Keratinocyte (primary cell): ENCODE data around the gene ANKRD36. TPM values are rescaled to one million over a fixed set of nuclear protein-coding genes. Genes with fewer than 3 reads are reported as not detected.
"Not testable (repeated sequence)": the region's sequence is repeated elsewhere in the genome, so short reads cannot be mapped to it uniquely, and the experiment has no call there.

Experiments used
- DNase-seq: peaks from one replicate; pipeline ENCODE4 v3.0.0-alpha.2; 2011; ENCODE audit warnings: low read depth, missing footprints, low spot score
- FAIRE-seq: peaks from 2 replicates; lab custom pipeline; 2011; peaks lifted over from hg19 to GRCh38; lab: Jason Lieb, UNC
- H2AFZ ChIP-seq: 2 replicates; pipeline ENCODE4 v1.6.0; 2012; ENCODE audit warnings: low read length, control low read depth, inconsistent platforms; ENCODE audit not compliant: control insufficient read depth
- H3K27ac ChIP-seq: 2 replicates; pipeline ENCODE4 v1.5.1; 2011; ENCODE audit warnings: low read length; ENCODE audit not compliant: control insufficient read depth, insufficient read depth
- H3K27me3 ChIP-seq: 3 replicates; pipeline ENCODE4 v1.6.0; 2011; ENCODE audit warnings: low read length; ENCODE audit not compliant: control insufficient read depth, insufficient read depth; ENCODE audit errors: extremely low read depth
- H3K36me3 ChIP-seq, 2 experiments: 2 replicates in 1 of 2; 3 replicates in 1 of 2; pipeline ENCODE4 v1.5.1; 2011; ENCODE audit warnings: low read length in 2 of 2, mild to moderate bottlenecking in 1 of 2; ENCODE audit not compliant: control insufficient read depth in 2 of 2, insufficient read depth in 2 of 2; ENCODE audit errors: extremely low read depth in 1 of 2
- H3K4me1 ChIP-seq: 3 replicates; pipeline ENCODE4 v1.5.1; 2011; ENCODE audit warnings: low read length; ENCODE audit not compliant: control insufficient read depth, insufficient read depth; ENCODE audit errors: extremely low read depth
- H3K4me2 ChIP-seq: 3 replicates; pipeline ENCODE4 v1.6.0; 2011; ENCODE audit warnings: low read depth, low read length; ENCODE audit not compliant: control insufficient read depth, insufficient read depth; ENCODE audit errors: extremely low read depth
- H3K4me3 ChIP-seq, 3 experiments: fragments of 200-600 bp in 1 of 3; sonication (generic) in 1 of 3; 2 replicates in 2 of 3; 3 replicates in 1 of 3; pipeline ENCODE4 v1.5.1; 2011 to 2016; ENCODE audit warnings: low read length in 3 of 3, mild to moderate bottlenecking in 3 of 3, control low read depth in 2 of 3, inconsistent platforms in 1 of 3, low read depth in 1 of 3, mixed read lengths in 1 of 3, mixed run types in 1 of 3, moderate library complexity in 1 of 3; ENCODE audit not compliant: control insufficient read depth in 2 of 3, insufficient read depth in 2 of 3; ENCODE audit errors: extremely low read depth in 1 of 3
- H3K79me2 ChIP-seq: 2 replicates; pipeline ENCODE4 v1.6.0; 2012; ENCODE audit warnings: low read length; ENCODE audit not compliant: control insufficient read depth, insufficient read depth
- H3K9ac ChIP-seq: 3 replicates; pipeline ENCODE4 v1.6.0; 2011; ENCODE audit warnings: low read length; ENCODE audit not compliant: control insufficient read depth, insufficient read depth; ENCODE audit errors: extremely low read depth
- H3K9me1 ChIP-seq: 3 replicates; pipeline ENCODE4 v1.6.0; 2011; ENCODE audit warnings: low read length; ENCODE audit not compliant: control insufficient read depth, insufficient read depth; ENCODE audit errors: extremely low read depth
- H3K9me3 ChIP-seq: 2 replicates; pipeline ENCODE4 v1.5.1; 2012; ENCODE audit warnings: low read depth, low read length; ENCODE audit not compliant: control insufficient read depth
- H4K20me1 ChIP-seq: 3 replicates; pipeline ENCODE4 v1.6.0; 2011; ENCODE audit warnings: low read length; ENCODE audit not compliant: control insufficient read depth, insufficient read depth; ENCODE audit errors: extremely low read depth
- dilution Hi-C: fragments of 300-500 bp; cut with MboI; formaldehyde crosslinking; loops from one replicate; pipeline ENCODE4 v1.7.0; 2020; ENCODE audit warnings: low sequenced_read_pairs; ENCODE audit not compliant: extremely low pct_ligation_motif_present
- polyA plus RNA-seq, 5 experiments: library from polyadenylated mRNA; depleted of rRNA in 3 of 5; stranded (reverse) in 3 of 5; stranded (forward) in 1 of 5; unstranded in 1 of 5; fragments of >200 nt; gene quantifications; 1 replicate in 1 of 5; 2 replicates in 3 of 5; 3 replicates in 1 of 5; pipeline versions ENCODE4 v1.2.1 to v1.2.3, GENCODE V29; 2011 to 2012; ENCODE audit warnings: missing spikeins in 2 of 5, low read depth in 1 of 5, low replicate concordance in 1 of 5

The ANKRD36 gene
- polyA plus RNA-seq, 1 donor (not counting 4 experiments of a cell fraction or from before 2014, with no cell fraction given), result 5.2 TPM

DNA sequence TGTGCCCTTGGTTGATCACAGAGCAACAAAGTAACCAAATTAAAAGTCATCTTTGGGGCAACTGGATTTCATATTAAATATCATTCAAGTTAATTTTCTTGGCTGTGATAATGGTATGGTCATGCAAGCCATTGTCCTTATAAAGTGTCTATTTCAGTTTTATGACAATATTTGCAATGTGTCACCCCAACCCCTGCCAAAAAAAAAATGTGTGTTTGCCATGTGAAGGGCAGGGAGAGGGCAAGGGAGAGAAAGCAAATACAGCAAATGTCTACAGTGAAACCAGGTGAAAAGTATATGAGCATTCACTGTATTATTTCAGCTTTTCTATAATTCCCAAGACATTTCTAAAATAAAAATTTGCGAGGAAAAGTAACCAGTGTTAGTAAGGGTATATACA is 24.2 kb upstream of the ANKRD36 start:
- H3K36me3 ChIP-seq, H3K4me1 ChIP-seq, dilution Hi-C loops, H3K27ac ChIP-seq, H4K20me1 ChIP-seq, H3K9me1 ChIP-seq, H3K27me3 ChIP-seq, H3K79me2 ChIP-seq, DNase-seq, H2AFZ ChIP-seq, FAIRE-seq, H3K4me3 ChIP-seq, H3K9ac ChIP-seq, H3K9me3 ChIP-seq, H3K4me2 ChIP-seq: not testable (repeated sequence)

DNA sequence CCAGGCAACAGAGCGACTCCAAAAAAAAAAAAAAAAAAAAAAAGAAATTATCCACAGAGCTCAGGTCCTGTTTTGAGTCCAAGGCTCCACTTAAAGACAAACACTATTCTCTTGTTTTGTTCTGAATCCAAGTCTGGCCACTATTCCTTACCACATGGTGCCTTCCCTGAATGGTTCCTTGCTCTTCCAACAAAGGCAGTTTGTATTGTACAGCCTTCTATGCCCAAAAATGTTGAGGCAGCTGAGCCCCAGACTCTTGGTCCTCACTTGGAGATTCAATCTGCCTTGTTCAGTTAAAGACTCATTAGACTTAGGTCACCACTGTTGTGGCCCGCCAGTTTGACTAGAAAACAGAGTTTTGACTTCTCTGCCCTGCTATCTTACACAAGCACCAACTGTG is 20.0 kb upstream of the ANKRD36 start:
- H3K27me3 ChIP-seq, H3K4me1 ChIP-seq, H3K79me2 ChIP-seq, H3K27ac ChIP-seq, H4K20me1 ChIP-seq, H3K4me3 ChIP-seq, H3K36me3 ChIP-seq, H3K4me2 ChIP-seq, DNase-seq, H3K9me1 ChIP-seq, H3K9me3 ChIP-seq, H3K9ac ChIP-seq, H2AFZ ChIP-seq, dilution Hi-C loops, FAIRE-seq: not testable (repeated sequence)

DNA sequence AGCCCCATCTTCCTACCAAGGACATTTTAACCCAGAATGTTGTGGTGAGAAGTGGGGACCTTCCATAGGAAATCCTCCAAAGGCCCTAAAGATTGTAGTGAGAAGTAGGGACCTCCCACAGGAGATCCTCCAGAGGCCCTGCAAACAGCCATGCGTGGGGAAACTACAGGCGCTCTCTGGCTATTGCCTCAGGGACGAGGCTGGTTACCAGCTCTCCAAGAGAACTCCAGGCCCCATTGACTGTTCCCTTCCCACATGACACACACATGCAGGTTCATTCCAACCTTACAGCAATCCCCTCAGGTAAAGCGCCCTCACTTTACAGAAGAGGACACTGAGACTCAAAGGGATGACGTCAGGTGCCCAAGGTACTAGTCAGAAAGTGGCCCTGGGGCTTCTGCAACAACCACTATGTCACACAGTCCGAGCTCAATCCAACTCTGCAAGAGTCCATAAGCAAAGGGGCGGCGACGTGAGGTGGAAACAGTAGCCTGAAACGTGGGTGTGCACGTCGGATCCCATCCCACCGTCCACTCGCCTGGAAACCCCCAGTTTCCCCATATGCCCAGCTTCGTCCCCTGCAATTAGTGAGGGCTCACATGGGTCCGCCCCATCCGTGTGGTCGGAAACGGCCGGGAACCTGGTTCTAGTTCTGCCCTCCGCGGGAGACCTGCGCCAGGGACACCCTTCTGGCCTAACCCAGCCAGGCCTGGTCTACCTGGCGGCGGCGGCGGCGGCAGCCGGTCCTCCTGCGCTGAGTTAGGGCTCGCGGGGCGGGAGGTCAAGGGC is 18.8 kb upstream of the ANKRD36 start:
- H3K4me2 ChIP-seq, H3K4me1 ChIP-seq, H3K9ac ChIP-seq, dilution Hi-C loops, H4K20me1 ChIP-seq, H3K27ac ChIP-seq, DNase-seq, H3K9me1 ChIP-seq, H3K9me3 ChIP-seq, H3K27me3 ChIP-seq, FAIRE-seq, H2AFZ ChIP-seq, H3K79me2 ChIP-seq, H3K36me3 ChIP-seq: not testable (repeated sequence)
- peak overlapping the region in 1 of 3 experiments; percentile 29 for H3K4me3 ChIP-seq

DNA sequence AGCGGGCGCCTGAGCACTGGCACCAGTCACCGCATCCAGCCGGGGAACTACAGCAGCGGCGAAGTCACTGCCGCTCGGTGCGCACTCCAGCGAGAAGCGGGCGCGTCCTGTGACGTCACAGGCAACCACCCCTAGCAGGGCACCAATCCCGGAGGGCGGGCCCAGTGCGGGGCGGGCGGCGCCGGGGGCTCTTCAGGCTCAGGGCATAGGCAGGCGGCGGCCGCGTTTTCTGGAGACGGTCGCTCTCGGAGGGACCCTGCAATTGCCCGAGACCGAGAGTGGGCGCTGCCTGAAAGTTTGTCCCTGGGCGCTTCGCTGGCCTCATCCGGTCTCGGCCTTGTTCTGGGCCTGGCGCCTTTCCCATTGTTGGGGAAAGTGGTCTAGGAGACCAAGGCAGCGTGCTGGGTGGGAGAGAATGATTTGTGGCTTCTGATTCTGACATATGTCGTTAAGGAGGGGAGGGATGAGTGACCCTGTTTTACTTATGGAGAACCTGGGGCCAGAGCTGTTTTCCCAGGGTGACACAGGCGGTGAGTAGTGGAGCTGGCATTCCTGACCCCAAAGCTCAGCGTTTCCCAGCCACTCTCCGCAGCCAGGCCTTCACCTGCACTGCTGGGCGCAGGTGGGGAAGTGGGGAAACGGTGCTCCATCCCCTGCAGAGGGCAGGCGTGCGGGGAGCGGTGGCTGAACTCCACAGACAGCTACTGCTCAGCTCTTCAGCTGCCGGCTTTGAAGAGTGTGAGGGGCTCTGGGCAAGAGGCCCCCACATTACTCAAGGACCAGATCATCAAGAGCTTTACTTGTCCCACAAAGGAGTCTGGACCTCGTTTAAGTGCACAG is 18.0 kb upstream of the ANKRD36 start, which contains the start of gene FAHD2B:
TSS of gene FAHD2B (minus strand) at position 111 of the 840 bp plus-strand sequence. CDS start 3,176 bp downstream, outside the sequence.
- H4K20me1 ChIP-seq, H2AFZ ChIP-seq, H3K27me3 ChIP-seq, DNase-seq, H3K9me3 ChIP-seq, H3K36me3 ChIP-seq, dilution Hi-C loops, H3K79me2 ChIP-seq, H3K9me1 ChIP-seq, H3K4me1 ChIP-seq, H3K4me2 ChIP-seq, H3K27ac ChIP-seq, H3K9ac ChIP-seq, FAIRE-seq: not testable (repeated sequence)
- peak within 1 kb of the TSS in 1 of 3 experiments; percentile 29 for H3K4me3 ChIP-seq
